ENCODE measurements around the gene CYS1.

DNA sequence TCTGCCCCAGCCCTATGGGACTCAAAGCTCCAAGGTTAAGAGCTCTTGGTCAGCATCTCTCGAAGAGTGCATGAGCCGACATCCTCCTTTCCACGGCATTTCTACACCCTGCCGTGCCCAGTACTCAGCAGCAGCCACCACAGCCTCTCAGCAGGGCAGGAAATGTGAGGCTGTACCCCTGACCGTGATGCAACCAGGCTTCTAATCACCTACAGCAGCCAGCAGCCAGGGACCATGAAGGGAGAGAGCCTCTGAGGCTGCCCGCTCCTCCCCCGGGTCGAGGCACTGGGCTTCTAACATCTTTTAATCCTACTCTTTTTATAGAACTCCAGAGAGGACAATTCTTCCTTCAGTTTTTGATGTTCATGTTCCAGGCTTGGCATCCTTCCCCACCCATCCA, 6.5 kb downstream of the CYS1 start:
- TF ChIP-seq POLR2AphosphoS5 (IDR thresholded peaks at IDR 0.05) (no peak), POLR2A (IDR thresholded peaks at IDR 0.05) (no peak)
- TF ChIP-seq, protein P1, sequence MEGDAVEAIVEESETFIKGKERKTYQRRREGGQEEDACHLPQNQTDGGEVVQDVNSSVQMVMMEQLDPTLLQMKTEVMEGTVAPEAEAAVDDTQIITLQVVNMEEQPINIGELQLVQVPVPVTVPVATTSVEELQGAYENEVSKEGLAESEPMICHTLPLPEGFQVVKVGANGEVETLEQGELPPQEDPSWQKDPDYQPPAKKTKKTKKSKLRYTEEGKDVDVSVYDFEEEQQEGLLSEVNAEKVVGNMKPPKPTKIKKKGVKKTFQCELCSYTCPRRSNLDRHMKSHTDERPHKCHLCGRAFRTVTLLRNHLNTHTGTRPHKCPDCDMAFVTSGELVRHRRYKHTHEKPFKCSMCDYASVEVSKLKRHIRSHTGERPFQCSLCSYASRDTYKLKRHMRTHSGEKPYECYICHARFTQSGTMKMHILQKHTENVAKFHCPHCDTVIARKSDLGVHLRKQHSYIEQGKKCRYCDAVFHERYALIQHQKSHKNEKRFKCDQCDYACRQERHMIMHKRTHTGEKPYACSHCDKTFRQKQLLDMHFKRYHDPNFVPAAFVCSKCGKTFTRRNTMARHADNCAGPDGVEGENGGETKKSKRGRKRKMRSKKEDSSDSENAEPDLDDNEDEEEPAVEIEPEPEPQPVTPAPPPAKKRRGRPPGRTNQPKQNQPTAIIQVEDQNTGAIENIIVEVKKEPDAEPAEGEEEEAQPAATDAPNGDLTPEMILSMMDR (IDR thresholded peaks at IDR 0.05): no peak

Measured in suprapubic skin (tissue), 4 donors.